NOMO-1 treated with dmso at 0.1 percent for 144 hours (cell line): Measurements from ENCODE around the gene TLE4.
"Not testable (repeated sequence)": the region's sequence is repeated elsewhere in the genome, so short reads cannot be mapped to it uniquely, and the experiment has no call there.

Source experiments
- DNase-seq: peaks from one replicate; lab custom pipeline; 2025; ENCODE audit not compliant: unreplicated experiment; lab: John Stamatoyannopoulos, UW

TLE4 gene

DNA sequence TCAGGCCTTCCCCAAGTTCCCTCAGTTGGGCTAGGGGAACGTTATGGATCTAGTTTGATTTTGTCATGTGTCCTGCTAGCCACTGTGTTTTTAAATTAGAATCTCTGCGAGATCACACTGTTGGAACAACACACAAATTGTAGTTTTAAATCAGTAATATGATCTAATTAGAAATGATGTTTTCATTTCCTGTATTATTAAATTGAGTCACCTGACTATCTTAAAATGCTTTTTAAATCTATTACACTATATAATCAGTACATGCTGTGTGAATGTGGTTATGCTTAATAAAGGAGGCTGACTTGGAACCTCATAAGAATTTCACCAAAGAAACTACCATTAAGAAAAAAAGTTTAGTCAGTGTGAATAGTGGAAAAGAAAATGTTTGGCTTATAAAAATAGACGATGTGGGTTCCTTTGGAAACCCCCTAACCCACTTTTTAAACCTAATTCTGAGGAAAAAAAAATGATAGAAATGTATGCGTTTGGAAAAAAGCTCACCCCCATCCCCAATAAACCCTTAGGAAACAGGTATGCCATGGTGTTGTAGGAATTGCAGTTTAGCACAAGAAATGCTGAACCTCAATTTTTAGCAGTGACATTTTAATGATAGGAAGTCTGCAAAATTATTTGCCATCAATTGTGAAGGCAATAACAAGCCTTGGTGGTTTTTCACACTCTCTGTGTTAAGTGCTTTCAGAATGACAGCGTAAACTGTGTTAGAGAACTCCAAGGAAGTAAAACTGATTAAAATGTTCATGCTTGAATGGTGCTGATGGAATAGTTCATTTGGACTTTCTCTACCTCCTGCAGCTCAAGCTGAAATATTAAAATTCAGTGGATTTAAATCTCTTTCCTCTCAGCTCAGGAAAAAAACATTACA, 59.0 kb downstream of the TLE4 start:
- DNase-seq, result no peak

DNA sequence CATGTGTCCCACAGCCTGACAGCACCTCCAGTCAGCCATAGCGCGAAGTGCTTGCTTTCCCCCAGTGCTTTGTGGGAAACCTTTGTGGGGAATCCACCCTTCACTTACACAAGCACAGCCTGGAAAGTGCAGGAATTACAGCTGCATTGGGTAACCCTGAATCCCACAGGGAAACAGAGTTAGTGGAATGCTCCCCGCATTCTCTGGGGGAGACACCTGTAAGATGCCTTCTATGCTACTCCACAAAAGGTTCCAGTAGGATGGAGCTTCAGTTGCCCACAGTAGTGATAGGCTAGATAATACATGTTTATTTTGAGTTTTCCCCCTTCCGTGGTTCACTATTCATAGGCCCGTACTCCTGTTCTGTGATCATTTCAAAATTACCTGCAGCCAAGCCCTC, 60.3 kb downstream of the TLE4 start:
- no peak for DNase-seq

DNA sequence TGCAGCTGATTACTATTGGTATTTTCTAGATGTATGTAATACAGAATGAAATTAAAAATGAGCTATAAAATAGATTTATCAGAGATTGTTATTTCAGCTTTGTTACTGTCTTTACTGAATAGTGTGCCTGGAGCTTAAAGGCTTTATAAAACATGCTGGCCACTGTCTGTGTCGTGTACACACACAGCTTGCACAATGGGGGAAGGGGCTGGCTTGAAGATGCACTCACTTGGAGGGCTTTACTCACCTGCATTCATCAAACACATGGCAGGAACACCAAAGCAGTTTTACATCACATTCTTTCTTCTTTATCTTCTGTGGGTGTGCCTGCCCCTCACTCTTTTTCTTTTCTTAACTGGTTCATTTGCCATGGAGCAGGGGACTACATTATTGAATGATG, 60.9 kb downstream of the TLE4 start:
- DNase-seq, result no peak

DNA sequence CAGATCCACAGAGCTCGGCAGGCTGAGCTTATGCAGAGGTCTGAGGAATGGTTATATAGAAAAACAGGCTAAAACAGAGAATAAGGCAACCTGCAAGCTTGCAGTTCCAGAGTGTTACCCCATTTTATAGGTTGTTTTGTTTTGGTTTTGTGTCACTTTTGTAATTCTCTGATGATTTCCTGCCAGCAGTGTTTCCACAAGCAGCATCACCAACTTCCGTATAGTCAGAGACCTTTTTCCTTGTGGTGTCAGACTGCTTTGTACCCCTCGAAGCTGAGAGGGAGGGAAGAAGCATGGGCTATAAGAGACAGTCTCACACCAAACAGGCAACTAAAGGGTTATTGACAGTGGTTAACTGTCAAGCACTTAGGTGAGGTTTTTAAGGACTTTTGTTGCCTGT, 61.8 kb downstream of the TLE4 start:
- DNase-seq, result no peak

DNA sequence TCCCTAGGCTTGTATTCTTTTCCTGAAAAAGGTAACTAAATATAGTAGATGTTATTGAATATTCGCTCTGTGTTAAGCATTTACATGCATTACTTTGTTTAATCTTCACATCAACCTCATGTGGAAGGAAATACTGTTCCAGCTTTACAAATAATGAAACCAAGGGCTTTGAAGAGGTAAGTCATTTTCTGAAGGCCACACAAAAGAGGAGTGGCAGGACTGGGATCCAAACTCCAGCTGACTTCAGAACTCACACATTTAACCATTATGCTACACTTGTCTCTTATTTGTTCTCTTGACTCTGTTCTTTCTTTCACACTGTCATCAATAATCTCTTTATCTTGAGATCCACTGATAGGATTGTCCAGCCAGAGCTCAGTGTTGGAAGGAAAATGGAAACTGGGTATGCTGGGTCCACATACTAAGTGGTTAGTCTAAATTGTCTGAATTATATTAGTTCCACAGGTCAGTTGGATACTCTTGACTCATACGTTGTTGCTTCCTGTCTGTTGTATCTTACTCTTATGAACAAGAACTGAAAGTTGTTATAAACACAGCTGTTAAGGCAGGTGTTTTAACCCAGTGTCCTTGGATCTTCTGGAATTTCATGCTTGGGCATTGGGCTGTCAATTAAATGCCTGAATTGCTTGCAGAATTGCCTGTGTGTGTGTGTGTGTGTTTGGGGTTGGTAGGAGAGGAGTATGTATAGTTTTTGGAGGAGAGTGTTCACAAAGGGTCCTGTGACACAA, 65.6 kb downstream of the TLE4 start:
- DNase-seq, result no peak

DNA sequence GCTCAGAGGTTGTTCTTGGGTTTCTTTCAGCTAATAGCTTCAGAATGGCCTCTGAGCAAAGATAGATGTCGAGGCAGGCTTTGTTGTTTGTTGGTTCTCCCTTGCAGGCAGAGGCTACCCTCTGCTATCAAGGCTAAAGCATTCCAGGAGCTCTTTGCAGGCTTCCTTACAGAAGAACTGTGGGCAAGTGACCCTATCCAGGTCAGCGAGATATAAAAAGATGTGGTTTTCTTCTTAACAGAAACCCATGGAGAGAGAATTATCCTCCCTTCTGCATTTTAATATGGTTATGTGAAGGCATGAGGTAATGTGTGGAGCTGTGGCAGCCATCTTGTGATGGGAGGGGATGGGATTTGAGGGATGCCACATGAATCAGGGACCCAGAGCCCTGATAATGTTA, 67.0 kb downstream of the TLE4 start:
- DNase-seq, result no peak

DNA sequence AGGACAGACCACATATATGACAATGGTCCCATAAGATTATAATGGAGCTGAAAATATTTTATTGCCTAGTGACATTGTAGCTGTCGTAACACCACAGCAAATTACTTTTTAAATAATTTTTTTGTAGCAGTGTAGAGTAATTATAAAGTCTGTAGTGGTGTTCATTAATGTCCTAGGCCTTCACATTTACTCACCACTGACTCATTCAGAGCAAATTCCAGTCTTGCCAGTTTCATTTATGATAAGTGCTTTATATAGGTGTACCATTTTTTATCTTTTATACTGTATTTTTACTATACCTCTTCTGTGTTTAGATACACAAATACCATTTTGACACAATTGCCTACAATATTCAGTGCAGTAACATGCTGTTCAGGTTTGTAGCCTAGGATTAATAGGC, 67.6 kb downstream of the TLE4 start:
- no peak for DNase-seq

DNA sequence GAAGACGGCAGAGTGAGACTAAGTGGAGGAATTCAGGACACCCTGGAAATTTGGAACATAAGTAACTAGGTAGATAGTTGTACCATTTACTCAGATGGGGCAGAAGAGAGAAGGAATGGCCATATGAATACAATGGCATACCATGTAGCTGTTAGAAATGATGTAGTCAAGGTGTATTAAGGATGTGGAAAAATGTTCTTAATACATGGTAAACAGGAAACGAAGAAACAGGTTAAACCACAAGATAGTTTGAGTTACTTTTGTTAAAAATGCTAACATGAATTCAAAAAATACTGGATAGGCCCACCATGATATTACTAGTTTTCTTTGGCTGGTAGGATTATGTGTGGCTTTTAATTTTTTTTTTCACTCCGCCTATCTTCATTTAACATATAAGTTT, 68.3 kb downstream of the TLE4 start:
- not testable (repeated sequence) for DNase-seq

DNA sequence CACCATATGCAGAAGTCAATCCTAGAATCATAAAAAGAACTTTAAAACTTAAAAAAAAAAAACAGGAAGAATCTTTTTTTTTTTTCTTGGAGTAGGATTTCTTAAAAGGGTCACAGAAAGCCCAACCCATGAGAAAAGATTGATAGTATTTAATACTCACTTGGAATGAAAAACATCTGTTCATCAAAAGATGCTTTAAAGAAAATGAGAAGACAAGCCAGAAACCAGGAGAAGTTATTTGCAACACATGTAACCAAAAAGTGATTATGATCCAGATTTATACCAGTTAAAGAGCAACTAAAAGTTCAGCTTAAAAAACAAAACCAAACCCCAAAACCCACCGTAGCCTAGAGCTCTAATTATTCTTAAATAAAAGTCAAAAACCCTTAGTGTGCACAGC, 69.3 kb downstream of the TLE4 start:
- no peak for DNase-seq

DNA sequence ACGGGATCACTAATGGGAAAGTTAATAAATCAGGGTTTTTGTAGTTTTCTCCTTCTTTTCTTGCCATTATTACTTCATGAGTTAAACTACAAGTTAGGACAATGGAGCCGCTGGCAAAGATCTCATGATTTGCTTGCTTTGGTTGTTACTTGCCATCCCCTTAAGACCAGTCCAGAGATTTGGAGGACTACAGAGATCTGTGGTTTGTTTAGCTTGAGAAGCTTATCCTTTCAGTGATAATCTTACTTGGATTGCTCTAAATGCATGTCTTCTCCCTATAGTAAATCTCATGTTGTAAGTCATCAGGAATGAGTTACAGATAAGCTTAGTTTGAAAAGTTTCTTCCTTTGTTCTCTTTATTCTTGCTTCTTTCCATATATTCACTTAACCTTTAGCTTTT, 70.9 kb downstream of the TLE4 start:
- DNase-seq, result no peak

DNA sequence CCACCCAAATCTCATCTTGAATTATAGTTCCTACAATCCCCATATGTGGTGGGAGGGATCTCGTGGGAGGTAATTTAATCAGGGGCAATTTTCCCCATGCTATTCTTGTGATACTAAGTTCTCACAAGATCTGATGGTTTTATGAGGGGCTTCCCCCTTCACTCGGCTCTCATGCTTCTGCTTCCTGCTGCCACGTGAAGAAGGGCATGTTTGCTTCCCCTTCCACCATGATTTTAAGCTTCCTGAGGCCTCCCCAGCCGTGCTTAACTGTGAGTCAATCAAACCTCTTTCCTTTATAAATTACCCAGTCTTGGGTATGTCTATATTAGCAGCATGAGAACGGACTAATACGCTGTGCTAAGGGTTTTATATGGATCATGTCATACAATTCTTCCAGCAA, 72.3 kb downstream of the TLE4 start:
- no peak for DNase-seq

DNA sequence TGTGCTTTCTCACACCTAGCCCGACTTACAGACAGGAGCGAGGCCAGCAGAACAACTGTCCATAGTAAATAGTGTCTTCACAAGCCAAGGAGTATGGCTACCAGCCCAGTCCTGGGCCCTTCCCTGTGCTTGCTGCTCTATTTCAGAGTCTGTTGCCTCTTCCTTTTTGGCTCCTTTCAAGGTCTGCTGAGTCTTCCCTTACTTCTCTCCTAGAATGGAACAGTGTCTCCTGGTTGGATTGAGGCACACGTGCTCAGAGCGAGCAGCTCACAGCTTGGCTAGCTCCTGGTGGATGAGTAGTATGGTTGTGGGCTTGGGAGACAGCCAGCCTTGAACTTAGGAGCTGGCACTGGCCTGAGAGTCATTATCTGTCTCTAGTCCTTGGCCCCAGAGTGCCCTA, 72.8 kb downstream of the TLE4 start:
- no peak for DNase-seq

DNA sequence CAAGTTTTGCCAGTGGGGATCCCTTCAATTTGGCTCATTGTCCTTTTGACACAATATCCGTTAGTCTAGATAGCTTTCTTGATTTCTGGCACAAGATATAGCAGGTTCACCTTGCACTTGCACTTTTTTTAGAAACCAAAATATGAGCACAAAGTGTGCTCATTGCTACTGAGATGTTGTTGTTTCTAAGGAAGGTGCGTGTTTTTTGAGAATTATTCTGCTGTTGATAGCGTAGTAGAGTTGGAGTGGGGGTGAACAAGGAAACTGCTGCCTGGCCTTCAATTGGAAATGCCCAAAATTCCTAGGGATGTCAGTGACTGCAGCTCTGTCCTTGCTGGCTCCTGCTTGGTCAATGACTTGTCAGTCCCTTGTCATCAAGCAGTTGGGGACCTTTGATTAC, 73.3 kb downstream of the TLE4 start:
- DNase-seq, result no peak

DNA sequence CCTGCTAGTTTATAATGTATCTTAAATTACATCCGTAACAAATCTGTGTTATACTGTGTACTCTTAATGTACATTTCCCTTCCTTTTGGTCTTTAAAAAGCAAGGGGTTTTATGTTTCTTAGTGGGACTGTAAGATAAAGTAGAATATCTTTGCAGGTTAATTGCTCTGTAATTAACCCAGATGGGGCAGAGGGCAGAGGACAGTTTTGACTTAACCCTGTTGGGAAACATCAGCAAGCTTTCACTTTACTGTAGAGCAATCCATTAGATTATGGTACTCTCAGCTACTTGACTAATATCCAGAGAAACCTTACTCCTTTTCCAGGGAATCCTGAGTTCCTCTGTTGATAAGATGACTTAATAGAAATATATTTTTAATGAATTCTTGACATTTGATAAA, 74.3 kb downstream of the TLE4 start:
- DNase-seq, result no peak

DNA sequence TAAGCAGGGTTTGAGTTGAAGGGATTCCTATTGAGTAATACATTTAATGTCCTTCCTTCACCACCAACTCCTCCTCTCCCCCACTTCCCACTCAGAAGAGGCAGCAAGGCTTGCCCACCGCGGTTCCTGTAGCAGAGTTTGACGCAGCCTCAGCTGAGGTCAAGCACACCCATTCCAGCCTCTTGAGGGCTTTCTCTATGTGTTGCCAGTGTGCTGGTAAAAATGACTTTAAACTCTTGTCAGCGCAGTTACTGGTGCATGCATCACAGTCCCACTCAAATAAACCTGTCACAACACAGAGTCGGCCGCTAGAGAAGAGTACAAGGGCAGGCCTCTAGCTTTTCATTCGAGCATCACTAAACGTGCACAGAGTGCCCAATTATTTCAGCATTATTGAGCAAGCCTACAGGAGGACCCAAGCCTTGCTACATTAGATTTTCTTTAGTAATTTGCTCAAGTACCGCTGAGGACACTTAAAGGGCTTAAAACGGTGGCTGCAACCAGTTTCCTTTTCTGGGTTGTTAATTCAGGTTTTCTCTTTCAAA, 79.6 kb downstream of the TLE4 start:
- peak; percentile 71 for DNase-seq

DNA sequence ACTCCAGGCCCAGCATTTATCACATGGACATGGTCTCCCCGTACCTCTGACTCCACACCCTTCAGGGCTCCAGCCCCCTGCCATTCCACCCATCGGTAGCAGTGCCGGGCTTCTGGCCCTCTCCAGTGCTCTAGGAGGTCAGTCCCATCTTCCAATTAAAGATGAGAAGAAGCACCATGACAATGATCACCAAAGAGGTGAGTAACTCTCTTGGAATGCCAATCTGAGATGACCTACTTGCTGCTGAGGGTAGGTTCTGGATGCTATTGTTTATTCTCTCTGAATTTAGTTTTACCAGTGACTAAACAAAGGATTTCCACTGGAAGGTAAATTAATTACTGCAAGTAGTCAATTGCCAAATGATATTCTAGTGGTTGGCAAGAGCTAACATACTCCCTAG, 80.8 kb downstream of the TLE4 start:
- DNase-seq, result no peak

DNA sequence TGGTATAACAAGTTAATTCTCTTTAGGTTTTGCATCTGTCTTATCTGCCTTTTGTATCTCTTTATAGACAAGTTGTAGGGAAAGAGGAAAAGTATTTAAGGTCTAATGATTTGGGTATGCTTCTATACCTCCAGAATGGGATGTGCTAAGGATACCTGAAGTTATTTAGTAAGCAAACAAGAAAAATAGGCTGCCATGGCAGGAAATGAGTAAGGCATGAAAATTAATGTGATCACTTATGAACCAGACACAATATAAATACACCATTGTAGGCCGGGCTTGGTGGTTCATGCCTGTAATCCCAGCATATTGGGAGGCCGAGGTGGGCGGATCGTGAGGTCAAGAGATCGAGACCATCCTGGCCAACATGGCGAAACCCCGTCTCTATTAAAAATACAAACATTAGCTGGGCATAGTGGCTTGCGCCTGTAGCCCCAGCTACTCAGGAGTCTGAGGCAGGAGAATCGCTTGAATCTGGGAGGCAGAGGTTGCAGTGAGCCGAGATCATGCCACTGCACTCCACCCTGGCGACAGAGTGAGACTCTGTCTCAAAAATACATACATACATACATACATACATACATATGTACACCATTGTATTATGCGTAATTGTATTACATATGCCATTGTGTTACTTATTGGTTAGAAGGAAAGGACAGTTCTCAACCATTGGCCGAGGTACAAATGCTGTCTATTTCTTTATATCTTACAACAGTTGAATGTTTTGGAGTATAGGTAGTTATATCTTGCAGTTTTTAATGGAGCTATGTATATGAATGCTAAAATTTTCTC, 83.0 kb downstream of the TLE4 start:
- DNase-seq, result not testable (repeated sequence)

DNA sequence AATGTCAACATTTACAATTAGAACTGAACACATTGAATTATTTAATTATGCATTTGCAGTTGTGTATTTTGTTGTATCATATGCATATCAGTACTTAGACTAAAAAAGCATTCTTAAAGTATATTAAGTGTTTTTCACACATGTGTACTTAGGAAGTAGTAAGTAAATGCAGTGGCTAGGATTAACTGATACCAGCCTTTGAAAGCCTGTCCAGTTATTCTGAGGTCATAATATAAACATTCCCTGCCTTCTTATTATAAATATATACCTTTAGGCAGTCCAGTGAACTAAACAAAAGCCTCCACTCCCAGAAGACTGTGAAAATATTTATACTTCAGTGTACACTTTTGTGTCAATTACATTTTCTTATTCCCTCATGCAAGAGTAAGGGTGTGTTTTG, 83.8 kb downstream of the TLE4 start:
- no peak for DNase-seq

DNA sequence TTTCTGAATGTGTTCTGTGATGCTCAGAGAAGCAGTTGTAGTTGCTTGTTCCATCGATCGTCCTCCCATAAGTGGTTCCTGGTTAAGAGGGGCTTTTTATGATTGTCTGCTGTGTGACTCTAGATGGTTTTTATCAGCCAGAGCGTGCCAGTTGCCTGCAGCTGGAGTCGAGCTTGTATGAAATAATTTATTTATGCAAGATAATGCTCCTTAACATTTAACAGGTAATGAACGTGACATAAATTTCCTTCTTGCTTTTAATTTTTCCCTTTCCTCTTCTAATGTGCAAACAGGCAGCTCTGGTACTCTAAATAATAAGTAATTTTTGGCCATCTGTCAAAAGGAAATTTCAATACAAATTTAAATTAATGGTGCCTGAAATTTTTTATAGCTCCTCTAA, 84.4 kb downstream of the TLE4 start:
- no peak for DNase-seq

DNA sequence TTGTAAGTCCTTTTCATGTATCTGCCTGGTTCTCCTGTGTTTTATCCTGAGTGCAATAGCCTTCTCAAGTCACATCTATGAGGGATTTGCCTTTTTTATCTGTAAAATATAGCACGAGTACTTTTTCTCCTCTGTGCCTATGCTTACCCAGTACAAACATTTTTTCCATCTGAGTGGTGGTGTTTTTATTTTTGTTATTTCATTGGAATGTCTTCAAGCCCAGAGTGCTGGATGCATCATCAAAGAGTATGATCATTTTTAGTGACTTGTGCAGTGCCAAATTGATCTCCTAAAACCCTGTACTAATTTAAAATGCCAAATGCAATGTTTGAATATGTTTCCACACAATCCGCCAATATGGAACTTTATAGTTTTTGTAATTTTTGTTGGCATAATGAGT, 86.1 kb downstream of the TLE4 start:
- DNase-seq, result no peak

DNA sequence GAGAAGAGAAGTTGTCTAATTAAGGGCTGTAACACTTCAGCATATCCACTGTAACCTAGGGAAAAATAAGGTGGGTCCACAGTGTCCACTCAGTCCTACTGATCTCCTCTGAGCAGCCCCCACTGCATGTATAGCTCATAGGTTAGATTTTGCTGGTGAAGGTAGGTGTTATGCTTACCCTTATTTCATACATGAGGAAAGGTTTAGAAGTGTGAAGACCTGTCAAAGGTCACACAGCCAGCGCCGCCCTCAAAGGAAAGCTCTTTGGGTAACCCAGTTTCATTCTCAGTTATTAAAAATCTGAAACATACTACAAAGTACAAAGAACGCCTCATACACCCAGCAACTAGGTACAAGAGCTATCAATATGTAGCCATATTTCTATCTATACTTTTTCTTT, 87.2 kb downstream of the TLE4 start:
- DNase-seq, result no peak
